ENCODE results near the gene VAT1L. TPM values are rescaled to one million over a fixed set of nuclear protein-coding genes. Genes with fewer than 3 reads are reported as not detected.
A peak's percentile ranks its signal among the peaks of the same experiment; 100 is the strongest.

VAT1L gene
- total RNA-seq, 1 donor from 2014 or later = 0.32 TPM

DNA sequence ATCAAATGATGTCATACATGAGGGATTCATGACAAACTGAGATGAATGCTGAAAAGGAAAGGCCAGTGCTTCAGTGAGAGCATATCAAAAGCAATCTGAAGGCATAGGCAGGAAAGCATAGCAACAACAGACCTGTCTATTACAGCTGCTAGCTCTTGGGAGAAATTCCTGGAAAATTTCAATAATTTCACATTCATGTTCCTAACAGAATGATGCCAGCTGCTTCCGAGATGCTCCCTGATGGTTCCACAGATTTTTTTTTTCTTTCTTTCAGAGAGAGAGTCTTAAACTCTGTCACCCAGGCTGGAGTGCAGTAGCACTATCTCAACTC, 183.7 kb downstream of the VAT1L start:
- no peak overlapping the region for H3K27ac ChIP-seq
- no peaks in the 10 kb centered on the region for H3K4me1 ChIP-seq
- DNase-seq (no peak), ATAC-seq (no peak)
- H3K9me3 ChIP-seq = no peaks in the 10 kb centered on the region
- H3K36me3 ChIP-seq = no peaks in the 10 kb centered on the region
- intact Hi-C loops (cut with DNase I) = no loop called here
- peaks cover 10% of the 10 kb centered on the region for H3K27me3 ChIP-seq
- TF ChIP-seq, protein P1, sequence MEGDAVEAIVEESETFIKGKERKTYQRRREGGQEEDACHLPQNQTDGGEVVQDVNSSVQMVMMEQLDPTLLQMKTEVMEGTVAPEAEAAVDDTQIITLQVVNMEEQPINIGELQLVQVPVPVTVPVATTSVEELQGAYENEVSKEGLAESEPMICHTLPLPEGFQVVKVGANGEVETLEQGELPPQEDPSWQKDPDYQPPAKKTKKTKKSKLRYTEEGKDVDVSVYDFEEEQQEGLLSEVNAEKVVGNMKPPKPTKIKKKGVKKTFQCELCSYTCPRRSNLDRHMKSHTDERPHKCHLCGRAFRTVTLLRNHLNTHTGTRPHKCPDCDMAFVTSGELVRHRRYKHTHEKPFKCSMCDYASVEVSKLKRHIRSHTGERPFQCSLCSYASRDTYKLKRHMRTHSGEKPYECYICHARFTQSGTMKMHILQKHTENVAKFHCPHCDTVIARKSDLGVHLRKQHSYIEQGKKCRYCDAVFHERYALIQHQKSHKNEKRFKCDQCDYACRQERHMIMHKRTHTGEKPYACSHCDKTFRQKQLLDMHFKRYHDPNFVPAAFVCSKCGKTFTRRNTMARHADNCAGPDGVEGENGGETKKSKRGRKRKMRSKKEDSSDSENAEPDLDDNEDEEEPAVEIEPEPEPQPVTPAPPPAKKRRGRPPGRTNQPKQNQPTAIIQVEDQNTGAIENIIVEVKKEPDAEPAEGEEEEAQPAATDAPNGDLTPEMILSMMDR (IDR thresholded peaks at IDR 0.05) = no peak
- no peak overlapping the region for H3K4me3 ChIP-seq

GRCh38 chr16:77974883-77975282, 186.5 kb downstream of the VAT1L start:
- no peaks in the 10 kb centered on the region for H3K36me3 ChIP-seq
- H3K27ac ChIP-seq = no peak overlapping the region
- DNase-seq = no peak
- peaks cover 5% of the 10 kb centered on the region for H3K27me3 ChIP-seq
- intact Hi-C loops (cut with DNase I) = no loop called here
- no peak for ATAC-seq
- TF ChIP-seq, protein P1 (IDR thresholded peaks at IDR 0.05) = no peak
- no peaks in the 10 kb centered on the region for H3K4me1 ChIP-seq
- H3K9me3 ChIP-seq = no peaks in the 10 kb centered on the region
- no peak overlapping the region for H3K4me3 ChIP-seq

DNA sequence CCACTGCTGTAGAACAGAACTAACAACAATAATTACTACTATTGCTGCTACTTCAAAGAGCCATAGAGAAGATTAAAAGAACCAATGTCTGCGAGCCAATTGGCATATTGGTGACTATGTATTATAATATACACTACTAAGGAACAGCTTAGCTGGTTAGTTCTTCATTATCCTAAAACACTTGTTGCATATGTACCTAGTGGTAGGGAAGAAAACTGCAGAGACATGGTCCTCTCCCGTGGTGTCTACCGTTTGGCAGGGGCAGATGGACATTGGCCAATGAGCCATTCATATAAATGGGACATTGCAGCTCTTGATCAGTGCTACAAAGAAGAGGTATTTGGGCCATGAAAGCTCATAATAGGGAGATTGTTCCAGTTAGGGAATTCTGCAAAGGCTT, 187.6 kb downstream of the VAT1L start:
- intact Hi-C loops (cut with DNase I) = no loop called here
- H3K4me3 ChIP-seq = no peak overlapping the region
- H3K4me1 ChIP-seq = no peaks in the 10 kb centered on the region
- no peak for ATAC-seq
- no peaks in the 10 kb centered on the region for H3K36me3 ChIP-seq
- TF ChIP-seq, protein P1 (IDR thresholded peaks at IDR 0.05) = no peak
- H3K9me3 ChIP-seq = no peaks in the 10 kb centered on the region
- no peak overlapping the region for H3K27ac ChIP-seq
- H3K27me3 ChIP-seq = peaks cover 5% of the 10 kb centered on the region
- DNase-seq = no peak

GRCh38 chr16:77977339-77977738, 189.0 kb downstream of the VAT1L start:
- Histone ChIP-seq H3K36me3 (no peaks in the 10 kb centered on the region), H3K27ac (no peak overlapping the region), H3K27me3 (peaks cover 5% of the 10 kb centered on the region), H3K4me1 (no peaks in the 10 kb centered on the region), H3K4me3 (no peak overlapping the region), H3K9me3 (no peaks in the 10 kb centered on the region)
- intact Hi-C loops (cut with DNase I) = no loop called here
- TF ChIP-seq, protein P1 (IDR thresholded peaks at IDR 0.05) = no peak
- DNase-seq (no peak), ATAC-seq (peak; percentile 39)

- H3K36me3 ChIP-seq = no peaks in the 10 kb centered on the region
- H3K27ac ChIP-seq = no peak overlapping the region
- no peak for ATAC-seq
- no peak for DNase-seq
- H3K4me1 ChIP-seq = no peaks in the 10 kb centered on the region
- no peaks in the 10 kb centered on the region for H3K9me3 ChIP-seq
- H3K4me3 ChIP-seq = no peak overlapping the region
- intact Hi-C loops (cut with DNase I) = no loop called here
- no peaks in the 10 kb centered on the region for H3K27me3 ChIP-seq
- TF ChIP-seq, protein P1 (IDR thresholded peaks at IDR 0.05) = no peak
Observed at GRCh38 chr16:77985111-77985510, 196.7 kb downstream of the VAT1L start.

DNA sequence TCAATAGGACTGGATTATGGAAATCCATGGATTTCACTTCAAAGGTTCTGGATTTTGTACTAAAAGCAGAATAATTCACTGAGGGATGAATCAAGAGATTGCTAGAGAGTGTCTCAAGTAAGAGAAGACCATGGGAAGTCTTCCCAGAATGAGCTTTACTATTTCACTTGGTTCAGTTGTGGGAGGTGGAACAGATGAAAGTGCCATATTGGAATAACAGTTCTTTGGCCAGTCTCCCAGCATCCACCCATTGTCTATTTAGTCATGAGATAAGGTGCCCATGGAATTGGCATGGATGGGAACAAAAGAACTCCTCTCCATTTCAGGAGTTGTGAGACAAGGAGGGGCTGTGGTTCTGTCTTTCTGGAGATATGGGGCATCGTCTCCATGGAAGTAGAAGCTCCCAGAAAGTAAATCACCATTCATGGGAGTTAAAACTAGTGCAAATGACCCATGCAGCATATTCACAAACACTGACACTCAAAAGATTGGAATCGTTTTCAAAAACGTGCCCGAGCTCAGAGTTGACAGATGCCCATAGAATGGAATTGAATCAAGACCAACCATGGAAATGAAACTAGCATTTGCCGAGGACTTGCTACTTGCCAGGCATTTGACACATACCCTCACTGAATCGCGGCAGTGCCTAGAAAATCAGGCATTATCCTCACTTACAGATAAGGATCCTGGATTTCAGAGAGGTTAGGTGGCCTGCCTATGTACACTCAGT, 197.8 kb downstream of the VAT1L start:
- Histone ChIP-seq H3K36me3 (no peaks in the 10 kb centered on the region), H3K27ac (no peak overlapping the region), H3K27me3 (no peaks in the 10 kb centered on the region), H3K4me1 (no peaks in the 10 kb centered on the region), H3K9me3 (no peaks in the 10 kb centered on the region), H3K4me3 (no peak overlapping the region)
- ATAC-seq (no peak), DNase-seq (no peak)
- TF ChIP-seq, protein P1 (IDR thresholded peaks at IDR 0.05) = no peak
- intact Hi-C loops (cut with DNase I) = no loop called here
